ENCODE data around the gene STAG1.
"Not testable (repeated sequence)": the region's sequence is repeated elsewhere in the genome, so short reads cannot be mapped to it uniquely, and the experiment has no call there.

Gene STAG1

DNA sequence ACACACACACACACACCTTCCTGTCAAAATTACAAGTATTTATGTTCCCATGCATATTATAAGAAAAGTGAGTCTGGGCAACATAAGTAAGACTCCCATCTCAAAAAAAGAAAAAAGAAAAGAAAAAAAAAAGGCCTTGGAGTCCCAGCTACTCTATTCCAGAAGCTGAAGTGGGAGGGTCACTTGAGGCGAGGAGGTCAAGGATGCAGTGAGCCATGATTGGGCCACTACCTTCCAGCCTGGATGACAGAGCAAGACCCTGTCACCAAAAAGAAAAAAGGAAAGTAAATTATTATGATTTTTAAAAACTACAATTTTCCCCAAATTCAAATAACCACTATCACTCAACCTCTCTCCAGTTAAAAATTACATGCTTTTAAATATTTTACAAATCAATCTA lies 113.1 kb downstream of the STAG1 start:
- DNase-seq, result no peak

DNA sequence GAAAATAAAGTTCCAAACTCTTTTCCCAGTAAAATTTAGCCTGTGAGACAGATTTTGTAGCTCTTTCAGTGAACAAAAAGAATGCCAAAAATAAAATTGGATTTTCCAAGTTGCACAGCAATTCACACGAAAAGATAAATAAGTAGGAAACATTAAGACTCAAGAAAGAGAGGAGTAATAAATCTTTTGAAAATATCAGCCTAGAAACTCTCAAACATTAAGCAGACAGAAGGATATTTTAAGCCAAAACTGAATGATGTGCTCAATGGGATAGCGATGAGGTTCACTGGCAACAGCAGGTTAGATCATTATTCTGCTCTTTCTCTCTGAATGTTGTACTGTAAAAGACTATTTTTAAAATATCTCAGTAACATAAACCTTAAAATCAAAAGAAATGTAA lies 115.0 kb downstream of the STAG1 start:
- DNase-seq, result no peak

DNA sequence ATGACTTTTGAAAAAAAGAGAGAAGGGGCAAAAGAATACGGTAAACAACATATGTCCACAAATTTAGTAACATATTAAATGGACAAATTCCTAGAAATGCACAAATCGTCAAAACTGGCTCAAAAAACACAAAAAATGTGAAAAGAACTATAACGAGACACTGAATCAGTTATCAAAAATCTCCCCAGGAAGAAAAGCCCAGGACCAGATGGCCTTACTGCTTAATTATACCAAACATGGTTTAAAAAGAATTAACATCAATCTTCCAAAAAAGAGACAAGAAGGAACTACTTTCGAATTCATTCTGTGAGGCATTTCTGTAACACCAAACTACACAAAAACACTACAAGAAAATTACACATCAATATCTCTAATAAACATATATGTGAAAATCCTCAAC lies 117.4 kb downstream of the STAG1 start:
- no peak for DNase-seq

DNA sequence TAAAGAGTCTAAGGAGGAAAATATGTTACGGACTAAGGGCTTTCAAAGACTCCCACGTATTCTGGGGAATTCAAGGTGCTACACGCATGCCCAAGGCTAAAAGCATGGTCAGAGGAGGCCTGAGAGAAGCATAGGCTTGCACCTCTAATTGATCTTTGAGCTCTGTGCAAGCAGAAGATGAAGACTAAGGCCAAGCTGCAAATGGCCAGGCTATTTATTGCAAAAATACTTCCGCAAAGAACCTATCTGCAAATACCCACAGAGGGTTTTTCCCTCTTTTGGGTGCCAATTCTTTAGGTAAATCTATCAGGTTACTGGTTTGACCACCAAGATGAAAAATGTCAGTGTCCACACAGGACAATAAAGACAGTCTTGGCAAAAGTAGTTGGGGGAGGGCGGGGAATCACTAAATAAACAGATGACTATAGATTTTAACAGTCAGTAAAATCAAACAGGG lies 119.5 kb downstream of the STAG1 start:
- DNase-seq, result no peak

DNA sequence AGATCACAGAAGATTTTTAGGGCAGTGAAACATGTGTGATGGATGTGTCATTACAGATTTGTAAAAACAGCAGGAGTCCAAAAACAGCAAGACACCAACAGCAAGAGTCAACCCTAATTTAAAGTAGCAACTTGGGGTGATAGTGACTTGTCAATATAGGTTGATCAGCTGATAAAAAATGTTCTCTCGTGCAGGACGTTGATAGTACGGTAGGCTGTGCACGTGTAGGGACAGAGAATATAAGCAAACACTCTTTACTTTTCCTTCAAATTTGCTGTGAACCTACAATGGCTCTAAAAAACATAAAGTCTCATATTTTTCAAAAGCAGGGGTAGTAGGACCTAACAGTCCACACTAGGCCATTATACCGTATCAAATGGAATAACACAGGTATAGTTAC lies 120.8 kb downstream of the STAG1 start:
- DNase-seq, result no peak

DNA sequence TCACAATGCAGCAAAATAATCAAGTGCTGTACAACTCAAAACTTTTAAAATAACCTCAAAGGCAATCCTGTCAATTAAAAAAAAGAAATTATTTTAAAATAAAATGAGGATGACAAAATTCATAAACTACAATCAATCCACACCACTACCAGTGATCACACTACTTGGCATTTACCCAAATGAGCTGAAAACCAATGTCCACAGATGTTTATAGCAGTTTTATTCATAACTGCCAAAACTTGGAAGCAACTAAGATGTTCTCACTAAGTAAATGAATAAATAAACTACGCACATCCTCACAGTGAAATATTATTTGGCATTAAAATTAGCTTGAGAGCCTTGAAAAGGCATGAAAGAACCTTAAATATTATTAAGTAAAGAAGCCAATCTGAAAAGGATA lies 121.3 kb downstream of the STAG1 start:
- DNase-seq, result no peak

DNA sequence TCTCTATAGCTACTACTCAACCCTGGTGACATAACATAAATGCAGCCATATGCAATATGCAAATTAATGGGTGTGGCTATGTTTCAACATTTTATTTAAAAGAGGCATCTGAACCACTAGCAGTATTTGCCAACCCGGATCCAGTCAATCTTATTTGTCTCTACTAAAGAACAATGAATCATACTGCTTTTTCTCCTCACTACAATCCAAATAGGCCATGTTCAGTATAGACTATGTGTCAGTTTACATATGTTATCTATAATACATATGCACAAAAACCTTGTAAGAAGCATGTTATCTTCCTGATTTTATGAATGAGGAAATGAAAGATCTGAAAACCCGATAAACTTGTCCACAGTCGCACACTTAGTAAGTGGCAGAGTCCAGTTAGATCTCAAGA lies 125.7 kb downstream of the STAG1 start:
- DNase-seq, result no peak

DNA sequence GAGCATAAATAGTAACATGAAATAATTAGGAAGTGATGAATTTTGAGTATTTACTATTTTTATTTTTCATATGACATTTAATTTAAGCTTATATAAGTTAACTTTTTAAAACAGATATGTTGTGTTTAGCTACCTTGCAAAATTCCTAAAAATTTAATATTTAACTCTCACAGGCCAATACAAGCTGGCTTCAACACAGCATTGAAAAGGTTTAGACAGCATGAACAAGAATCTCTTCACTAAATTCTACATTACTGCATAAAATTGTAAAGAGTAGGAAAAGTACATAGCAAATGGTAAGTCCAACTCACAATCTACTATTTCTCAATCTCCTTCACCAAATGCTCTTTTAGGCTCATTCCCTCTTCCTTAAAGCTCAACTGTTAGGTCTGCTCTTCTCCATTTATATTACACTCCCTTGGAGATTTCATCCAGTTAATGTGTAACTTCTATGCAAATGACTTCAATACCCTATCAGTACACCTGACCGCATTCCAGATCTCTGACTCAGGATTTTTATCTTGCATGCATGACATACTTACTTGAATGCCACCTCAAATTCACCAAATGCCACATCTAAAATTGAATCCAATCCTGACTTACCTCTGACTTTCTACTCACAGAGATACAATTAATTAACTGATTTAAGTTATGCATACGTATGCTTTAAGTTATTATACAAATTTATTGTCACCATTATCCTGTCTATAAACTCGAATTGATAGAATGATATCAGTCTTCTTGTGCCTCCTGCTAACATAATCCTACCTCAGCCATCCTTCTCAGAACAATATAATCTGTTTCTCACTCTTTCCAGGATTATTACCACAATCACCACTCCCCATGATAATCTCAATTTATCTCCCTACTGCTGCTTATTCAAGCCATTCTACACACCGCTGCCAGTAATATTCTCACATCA lies 127.0 kb downstream of the STAG1 start:
- no peak for DNase-seq

DNA sequence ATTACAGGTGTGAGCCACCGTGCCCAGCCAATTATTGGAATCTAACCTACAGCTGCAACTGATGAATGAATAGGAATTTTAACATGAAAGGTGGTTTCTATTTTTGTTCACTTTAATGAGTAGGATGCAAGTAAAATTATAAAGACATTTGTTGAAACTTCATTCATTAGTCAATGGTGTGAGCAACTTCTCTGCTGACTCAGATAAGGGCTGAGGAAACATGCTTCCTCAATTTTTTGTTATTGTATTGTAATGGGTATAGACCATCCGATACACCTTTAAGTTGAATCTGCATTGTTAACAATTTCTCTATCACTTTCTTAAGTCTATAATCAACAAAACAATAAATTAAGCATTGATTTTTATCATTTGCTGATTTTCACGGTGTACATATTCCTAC lies 127.8 kb downstream of the STAG1 start:
- no peak for DNase-seq

DNA sequence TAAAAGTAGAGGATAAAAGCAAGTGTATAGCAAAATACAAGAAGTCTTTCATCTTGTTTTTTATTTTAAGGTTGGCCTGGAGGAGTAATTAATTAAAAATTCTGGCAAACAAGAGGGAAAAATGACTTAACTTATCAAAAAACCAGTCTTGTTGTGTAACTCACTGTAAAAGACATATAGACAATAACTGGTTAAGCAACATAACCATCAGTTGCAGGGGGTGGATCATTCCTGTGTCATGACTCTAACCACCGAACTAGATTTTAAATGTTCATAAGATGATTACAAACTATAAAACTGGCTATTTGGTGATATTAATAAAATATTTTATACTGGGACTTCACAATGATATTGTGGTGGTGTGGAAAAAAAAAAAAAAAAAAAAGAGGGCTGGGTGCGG lies 130.6 kb downstream of the STAG1 start:
- DNase-seq, result no peak

DNA sequence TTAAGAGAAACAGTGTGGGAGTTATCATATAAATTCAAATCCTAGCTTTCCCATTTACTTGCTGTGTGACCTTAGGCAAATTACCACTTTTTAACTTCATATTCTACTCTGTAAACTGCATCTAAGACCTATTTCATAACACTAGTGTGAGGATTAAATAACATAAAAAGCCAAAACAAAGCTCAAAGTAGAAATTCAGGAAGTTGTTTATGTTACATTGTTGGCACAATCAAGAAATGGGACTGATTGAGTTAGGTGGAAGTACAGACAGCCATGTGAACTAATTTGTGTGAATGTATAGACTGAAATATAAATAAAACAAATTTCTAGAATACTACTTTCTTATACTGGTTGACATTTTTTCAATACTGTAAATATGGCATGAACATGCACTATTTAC lies 131.7 kb downstream of the STAG1 start:
- no peak for DNase-seq

DNA sequence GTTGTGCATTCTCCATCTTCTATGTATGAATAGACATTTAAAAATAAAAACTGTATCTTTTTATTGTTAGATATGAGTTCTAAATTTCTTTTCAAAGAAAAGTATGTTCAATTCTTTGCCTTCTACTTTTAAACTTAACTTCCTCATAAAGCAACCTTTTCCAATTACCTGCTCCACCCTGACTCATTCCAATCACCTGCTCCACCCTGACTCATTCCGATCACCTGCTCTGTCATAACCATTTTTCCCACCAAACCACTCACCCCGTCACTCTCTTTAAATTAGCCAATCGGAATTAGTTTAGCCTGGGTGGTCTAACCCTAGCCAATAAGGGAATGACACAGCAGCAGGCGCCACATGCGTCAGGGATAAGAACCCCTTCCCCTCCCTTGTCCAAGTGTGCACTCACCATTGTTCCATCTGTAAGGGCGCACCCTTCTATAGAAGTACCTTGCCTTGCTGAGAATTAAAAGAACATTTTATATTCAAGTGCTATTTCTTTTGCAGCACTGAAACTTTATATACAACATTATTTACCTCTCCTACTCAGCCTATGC lies 134.1 kb downstream of the STAG1 start:
- not testable (repeated sequence) for DNase-seq

DNA sequence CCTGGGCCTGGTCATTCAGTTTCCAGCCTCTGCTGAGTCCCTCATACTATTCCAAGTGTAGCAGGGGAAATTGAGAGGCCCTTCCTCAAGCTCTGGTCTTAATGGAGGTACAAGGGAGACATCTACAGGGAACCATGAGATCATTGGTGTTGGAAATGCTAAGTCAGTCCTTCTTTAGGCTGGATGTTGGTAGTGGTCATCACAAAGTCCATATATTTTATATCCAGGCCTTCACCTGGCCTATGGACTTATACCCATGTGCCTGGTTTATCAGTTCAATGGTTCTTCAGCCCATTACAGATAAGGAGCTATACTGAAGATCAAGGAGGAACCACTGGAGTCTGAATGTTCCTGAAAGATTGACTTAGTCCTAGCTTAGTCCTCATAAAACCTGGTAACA lies 135.0 kb downstream of the STAG1 start:
- no peak for DNase-seq

DNA sequence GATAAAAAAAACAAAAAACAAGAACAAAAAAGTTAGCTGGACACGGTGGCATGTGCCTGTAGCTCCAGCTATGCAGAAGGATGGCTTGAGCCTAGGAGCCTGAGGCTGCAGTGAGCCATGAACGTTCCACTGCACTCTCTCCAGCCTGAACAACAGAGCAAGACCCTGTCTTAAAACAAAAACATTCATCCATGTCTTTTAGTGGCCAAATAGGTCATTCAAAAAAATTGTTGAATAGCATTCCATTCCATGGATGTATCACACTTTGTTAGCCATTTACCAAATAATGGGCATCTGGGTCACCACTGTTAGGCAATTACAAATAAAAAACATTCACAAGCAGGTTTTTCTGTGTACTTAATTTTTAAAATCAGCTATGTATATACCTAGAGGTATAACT lies 139.7 kb downstream of the STAG1 start:
- DNase-seq, result no peak

DNA sequence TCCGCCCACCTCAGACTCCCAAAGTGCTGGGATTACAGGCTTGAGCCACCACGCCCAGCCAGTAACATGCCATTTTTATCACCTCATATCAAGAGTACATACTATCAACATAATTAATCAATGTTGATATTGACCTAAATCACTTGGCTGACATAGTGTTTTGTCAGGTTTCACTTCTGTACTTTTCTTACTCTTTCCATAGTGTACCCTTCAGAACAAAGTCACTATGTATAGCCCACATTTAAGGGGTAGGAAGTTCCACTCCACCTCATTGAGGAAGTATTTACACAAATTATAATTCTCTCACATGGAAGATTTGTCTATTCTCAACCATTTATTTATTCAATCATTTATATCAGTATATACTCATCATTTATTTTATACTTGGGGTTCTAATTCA lies 145.2 kb downstream of the STAG1 start:
- DNase-seq, result no peak

DNA sequence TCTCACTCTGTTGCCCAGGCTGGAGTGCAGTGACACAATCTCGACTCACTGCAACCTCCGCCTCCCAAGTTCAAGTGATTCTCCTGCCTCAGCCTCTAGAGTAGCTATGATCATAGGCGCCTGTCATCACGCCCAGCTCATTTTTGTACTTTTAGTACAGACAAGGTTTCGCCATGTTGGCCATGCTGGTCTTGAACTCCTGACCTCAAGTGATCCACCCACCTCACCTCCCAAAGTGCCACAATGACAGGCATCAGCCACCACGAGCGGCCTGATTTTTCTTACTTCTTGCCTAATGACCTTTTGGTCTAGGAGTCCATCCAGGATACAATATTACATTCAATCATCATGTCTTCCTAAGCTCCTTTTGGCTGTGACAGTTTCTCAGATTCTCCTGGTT lies 146.0 kb downstream of the STAG1 start:
- not testable (repeated sequence) for DNase-seq

DNA sequence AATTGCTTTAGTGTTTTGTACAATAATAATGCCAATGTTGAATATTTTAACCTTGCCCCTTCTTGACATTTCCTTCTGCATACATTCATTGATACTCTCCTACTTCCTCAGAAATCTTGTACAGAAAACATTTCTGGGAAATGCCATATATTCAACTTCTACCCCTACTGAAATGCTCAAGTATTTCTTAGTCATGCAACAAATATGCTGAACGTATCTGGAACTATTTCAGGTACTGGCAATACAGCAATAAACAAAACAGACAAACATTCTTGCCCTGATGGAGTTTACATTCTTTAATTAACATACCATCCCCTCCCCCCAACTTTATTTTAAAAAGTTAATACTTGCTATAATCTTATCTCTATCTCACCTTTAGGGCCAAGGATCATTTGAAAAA lies 147.2 kb downstream of the STAG1 start:
- DNase-seq, result no peak

DNA sequence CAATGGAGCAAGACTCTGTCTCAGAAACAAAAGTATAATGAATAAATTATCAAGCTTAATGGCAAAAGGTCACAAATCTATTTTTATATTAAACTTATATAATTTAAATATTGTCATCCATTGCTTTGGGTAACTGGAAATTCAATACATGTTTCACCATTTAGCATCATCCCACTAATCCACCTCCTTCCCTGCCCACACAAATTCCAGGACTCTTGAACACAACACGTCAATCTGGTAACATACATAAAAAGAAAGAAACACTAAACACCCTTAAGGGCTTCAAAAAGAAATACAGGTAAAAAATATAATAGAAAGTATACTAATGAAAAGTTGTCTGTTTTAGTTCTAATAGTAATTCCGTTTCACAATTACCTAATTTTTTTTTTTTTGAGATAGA lies 149.4 kb downstream of the STAG1 start:
- no peak for DNase-seq

DNA sequence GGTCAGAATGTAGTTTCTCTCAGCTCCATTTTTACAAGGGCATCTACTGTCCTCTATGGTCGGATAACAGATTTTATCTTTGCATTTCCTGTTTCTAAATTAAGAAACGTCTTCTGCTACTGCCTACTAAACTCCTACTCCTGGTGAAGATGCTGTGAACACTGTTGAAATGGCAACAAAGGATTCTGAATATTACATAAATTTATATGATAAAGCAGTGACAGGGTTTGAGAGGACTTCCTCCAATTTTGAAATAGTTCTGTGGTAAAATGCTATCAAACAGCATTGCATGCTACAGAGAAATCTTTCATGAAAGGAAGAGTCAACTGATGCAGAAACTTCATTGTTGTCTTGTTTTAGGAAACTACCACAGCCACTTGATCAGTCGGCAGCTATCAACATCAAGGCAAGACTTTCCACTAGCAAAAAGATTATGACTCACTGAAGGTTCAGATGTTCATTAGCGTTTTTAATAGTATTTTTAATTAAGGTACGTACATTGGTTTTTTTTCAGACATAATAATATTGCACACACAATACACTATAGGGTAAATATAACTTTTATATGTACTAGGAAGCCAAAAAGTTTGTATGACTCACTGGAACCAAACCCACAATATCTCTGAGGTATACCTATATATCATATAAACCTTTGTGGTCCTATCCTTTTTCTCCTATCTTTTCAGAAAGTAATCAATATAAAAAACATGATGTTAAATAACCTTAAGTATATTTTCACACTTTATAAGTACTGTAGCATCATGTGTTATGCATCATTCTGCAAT lies 156.1 kb downstream of the STAG1 start:
- no peak for DNase-seq

DNA sequence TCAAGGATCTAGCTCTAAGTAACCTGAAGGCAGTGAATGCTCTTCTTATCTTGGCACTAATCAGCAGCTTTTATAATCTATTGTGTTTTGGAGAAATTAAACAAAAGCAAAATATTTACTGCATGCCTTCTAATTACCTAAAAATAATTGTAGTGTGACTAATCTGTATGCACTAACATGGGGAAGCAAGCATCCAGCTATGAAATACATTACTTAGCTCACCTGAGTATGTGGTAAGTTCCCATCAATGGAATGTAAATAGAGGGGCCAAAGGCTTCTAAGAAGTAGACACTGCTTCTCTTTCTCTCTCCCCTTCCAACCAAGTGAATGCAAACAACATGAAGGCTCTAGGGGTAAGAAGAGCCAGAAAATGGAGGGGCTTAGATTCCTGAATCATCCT lies 165.6 kb downstream of the STAG1 start:
- no peak for DNase-seq

DNA sequence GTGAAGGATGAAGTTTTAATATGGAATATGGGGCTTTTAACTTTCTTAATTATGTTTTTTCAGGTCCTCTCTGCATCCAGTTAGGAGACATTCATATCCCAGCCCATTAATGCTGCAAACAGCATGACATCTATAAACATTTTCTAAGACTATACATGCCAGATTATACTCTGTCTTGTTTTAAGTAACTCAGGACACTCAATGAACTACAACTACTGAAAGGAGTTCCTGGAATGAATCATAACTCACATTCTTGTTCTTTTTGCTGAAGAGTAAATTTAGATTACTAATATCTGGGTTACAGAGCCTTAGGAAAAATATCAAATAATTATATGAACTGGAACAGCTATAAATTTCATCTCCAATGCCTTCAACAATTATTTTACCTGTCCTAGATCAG lies 167.4 kb downstream of the STAG1 start:
- no peak for DNase-seq

DNA sequence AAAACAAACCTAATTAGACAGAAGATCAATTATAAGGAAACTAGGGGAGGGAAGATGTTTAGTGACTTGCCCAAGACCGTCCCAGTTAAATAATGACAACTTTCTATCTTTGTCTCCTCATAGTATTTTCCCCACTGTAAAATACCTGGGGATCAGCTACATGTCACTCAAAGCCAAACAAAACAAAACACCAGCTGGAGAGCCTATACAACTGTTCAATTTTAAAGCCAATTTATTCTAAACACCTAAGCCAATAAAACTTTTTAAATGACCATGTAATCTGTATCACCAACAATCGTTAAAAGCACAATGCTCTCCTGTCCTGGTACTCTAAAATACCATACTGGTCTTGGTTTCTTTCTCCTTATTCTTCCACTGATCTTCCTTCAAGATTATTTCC lies 168.4 kb downstream of the STAG1 start:
- DNase-seq, result no peak

DNA sequence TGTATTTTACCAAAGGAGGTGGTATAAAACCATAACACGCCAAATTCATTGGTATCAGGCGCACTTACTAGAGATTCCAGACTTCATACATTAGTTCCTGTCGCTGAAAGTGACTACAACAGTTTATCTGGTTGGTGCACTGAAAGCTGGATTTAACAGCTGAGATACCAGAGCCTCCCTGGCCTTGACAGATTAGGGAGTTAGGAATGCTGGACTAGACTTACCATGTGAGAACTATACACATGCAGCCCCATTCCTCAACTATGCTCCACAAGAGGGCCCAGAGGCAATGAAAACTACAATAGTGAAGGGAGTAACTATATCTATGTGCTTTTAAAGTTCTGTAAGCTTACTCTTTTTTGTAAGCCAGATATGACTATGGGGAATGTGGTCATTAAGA lies 174.4 kb downstream of the STAG1 start:
- no peak for DNase-seq

All from stimulated activated CD4-positive, alpha-beta T cell treated with anti-CD3 and anti-CD28 coated beads, Interleukin-4, amount 100 ng/mL, for 4 hours (primary cell).